Measurements from ENCODE around the gene SH3GLB1.

The SH3GLB1 gene

DNA sequence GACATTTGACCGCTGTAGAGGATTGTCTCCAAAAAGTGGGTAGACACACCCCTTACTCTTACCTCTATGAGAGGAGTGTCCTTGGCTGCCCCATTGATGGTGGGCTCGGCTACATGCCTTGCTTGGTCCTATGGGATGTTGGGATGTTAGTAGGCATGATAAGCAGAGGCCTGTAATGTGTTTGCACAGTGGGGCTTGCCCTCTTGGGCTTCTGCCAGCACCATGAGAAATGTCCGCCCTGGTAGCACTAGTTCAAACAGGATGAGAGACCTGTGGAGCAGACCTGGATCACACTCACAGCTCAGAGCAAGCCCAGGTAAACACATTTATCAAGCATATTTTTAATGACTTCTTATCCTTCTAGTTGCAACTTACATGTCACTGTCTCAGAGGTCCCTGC, 54.2 kb downstream of the SH3GLB1 start:
- no peak overlapping the region for H4K5ac ChIP-seq (ENCODE audit: low read length)
- WGBS (ENCODE audit: extremely low coverage, insufficient coverage, low lambda C conversion rate) = no CpG with 5 or more reads among the region's 3 CpGs
- H3K4me2 ChIP-seq (ENCODE audit: low read length) = no peak overlapping the region
- DNase-seq = no peak
- H3K27ac ChIP-seq (ENCODE audit: low read depth, low read length) = no peak overlapping the region
- no peaks in the 10 kb centered on the region for H3K79me2 ChIP-seq (ENCODE audit: control insufficient read depth, insufficient read depth, low read length)
- H3K36me3 ChIP-seq (ENCODE audit: control insufficient read depth, insufficient read depth, low read length) = no peaks in the 10 kb centered on the region
- H3K4me3 ChIP-seq (ENCODE audit: low read length) = no peak overlapping the region
- H3K79me1 ChIP-seq (ENCODE audit: low read length) = no peaks in the 10 kb centered on the region
- no peaks in the 10 kb centered on the region for H3K27me3 ChIP-seq (ENCODE audit: insufficient read depth, low read length, poor library complexity)
- H3K18ac ChIP-seq (ENCODE audit: low read length) = no peak overlapping the region
- no peak overlapping the region for H3K23ac ChIP-seq (ENCODE audit: low read length)
- H4K8ac ChIP-seq (ENCODE audit: low read depth, low read length) = no peak overlapping the region
- H3K4me1 ChIP-seq (ENCODE audit: control insufficient read depth, low read depth, low read length) = peaks cover 11% of the 10 kb centered on the region
- H3K56ac ChIP-seq (ENCODE audit: low read length) = no peak overlapping the region
- H3K9ac ChIP-seq (ENCODE audit: low read length) = no peak overlapping the region
- H3K4ac ChIP-seq (ENCODE audit: low read depth, low read length) = no peak overlapping the region
- no peak overlapping the region for H2AK5ac ChIP-seq (ENCODE audit: low read length)
- no peak overlapping the region for H2BK5ac ChIP-seq (ENCODE audit: low read length)
- H2BK15ac ChIP-seq (replicated peaks; ENCODE audit: low read depth) = no peak overlapping the region
- H2BK120ac ChIP-seq (ENCODE audit: low read depth, low read length) = no peak overlapping the region

DNA sequence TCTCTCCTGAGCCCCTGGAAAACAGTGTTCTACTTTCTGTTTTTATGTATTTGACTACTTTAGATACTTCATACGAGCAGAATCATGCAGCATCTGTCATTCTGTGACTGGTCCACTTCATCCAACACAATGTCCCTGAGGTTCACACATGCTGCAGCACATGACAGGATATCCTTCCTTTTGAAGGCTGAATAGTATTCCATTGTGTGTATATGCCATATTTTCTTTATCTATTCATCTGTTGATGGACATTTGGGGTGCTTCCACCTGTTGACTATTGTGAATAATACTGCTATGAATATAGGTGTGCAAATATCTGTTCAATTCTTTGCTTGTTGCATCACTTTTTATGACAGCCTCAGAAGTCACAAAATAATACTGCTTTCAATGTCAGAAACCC, 55.8 kb downstream of the SH3GLB1 start:
- Histone ChIP-seq H3K18ac (ENCODE audit: low read length) (no peak overlapping the region), H3K27me3 (ENCODE audit: insufficient read depth, low read length, poor library complexity) (no peaks in the 10 kb centered on the region), H3K9ac (ENCODE audit: low read length) (no peak overlapping the region), H2AK5ac (ENCODE audit: low read length) (no peak overlapping the region), H2BK5ac (ENCODE audit: low read length) (no peak overlapping the region), H2BK15ac (replicated peaks; ENCODE audit: low read depth) (no peak overlapping the region), H3K23ac (ENCODE audit: low read length) (no peak overlapping the region), H2BK120ac (ENCODE audit: low read depth, low read length) (no peak overlapping the region), H3K4me3 (ENCODE audit: low read length) (no peak overlapping the region), H3K36me3 (ENCODE audit: control insufficient read depth, insufficient read depth, low read length) (no peaks in the 10 kb centered on the region), H4K5ac (ENCODE audit: low read length) (no peak overlapping the region), H3K4me1 (ENCODE audit: control insufficient read depth, low read depth, low read length) (peaks cover 4% of the 10 kb centered on the region), H3K79me2 (ENCODE audit: control insufficient read depth, insufficient read depth, low read length) (no peaks in the 10 kb centered on the region), H3K56ac (ENCODE audit: low read length) (no peak overlapping the region), H3K79me1 (ENCODE audit: low read length) (no peaks in the 10 kb centered on the region), H4K8ac (ENCODE audit: low read depth, low read length) (no peak overlapping the region), H3K4ac (ENCODE audit: low read depth, low read length) (no peak overlapping the region), H3K4me2 (ENCODE audit: low read length) (no peak overlapping the region), H3K27ac (ENCODE audit: low read depth, low read length) (no peak overlapping the region)
- no CpG with 5 or more reads among the region's 1 CpG for WGBS (ENCODE audit: extremely low coverage, insufficient coverage, low lambda C conversion rate)
- no peak for DNase-seq

DNA sequence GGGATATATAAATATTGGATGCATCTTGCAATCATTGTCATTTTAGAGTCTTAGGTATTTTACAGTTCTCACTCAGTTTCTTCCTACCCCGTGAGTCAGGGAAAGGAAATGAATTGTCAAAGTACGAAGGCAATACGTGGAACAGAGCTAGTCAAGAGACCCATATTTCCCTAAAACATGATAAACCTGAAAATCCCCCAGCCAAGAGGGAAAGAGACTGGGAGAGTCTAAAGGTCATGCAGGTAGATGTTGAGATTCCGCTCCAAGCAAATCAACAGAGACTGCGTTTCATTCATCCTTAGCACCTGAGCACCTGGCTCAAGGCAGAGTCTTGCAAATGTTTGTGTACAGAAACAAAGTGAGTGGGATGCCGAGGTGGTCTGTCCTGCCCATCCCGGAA, 58.0 kb downstream of the SH3GLB1 start:
- Histone ChIP-seq H4K5ac (ENCODE audit: low read length) (no peak overlapping the region), H3K18ac (ENCODE audit: low read length) (no peak overlapping the region), H3K23ac (ENCODE audit: low read length) (no peak overlapping the region), H3K4me3 (ENCODE audit: low read length) (no peak overlapping the region), H3K27me3 (ENCODE audit: insufficient read depth, low read length, poor library complexity) (no peaks in the 10 kb centered on the region), H2BK120ac (ENCODE audit: low read depth, low read length) (no peak overlapping the region), H4K8ac (ENCODE audit: low read depth, low read length) (no peak overlapping the region), H3K4me1 (ENCODE audit: control insufficient read depth, low read depth, low read length) (no peaks in the 10 kb centered on the region), H2BK5ac (ENCODE audit: low read length) (no peak overlapping the region), H2AK5ac (ENCODE audit: low read length) (no peak overlapping the region), H3K4me2 (ENCODE audit: low read length) (no peak overlapping the region), H3K79me1 (ENCODE audit: low read length) (no peaks in the 10 kb centered on the region), H3K36me3 (ENCODE audit: control insufficient read depth, insufficient read depth, low read length) (no peaks in the 10 kb centered on the region), H3K56ac (ENCODE audit: low read length) (no peak overlapping the region), H3K9ac (ENCODE audit: low read length) (no peak overlapping the region), H3K4ac (ENCODE audit: low read depth, low read length) (no peak overlapping the region), H3K27ac (ENCODE audit: low read depth, low read length) (no peak overlapping the region), H2BK15ac (replicated peaks; ENCODE audit: low read depth) (no peak overlapping the region), H3K79me2 (ENCODE audit: control insufficient read depth, insufficient read depth, low read length) (no peaks in the 10 kb centered on the region)
- DNase-seq = no peak
- WGBS (ENCODE audit: extremely low coverage, insufficient coverage, low lambda C conversion rate) = no CpG with 5 or more reads among the region's 7 CpGs

DNA sequence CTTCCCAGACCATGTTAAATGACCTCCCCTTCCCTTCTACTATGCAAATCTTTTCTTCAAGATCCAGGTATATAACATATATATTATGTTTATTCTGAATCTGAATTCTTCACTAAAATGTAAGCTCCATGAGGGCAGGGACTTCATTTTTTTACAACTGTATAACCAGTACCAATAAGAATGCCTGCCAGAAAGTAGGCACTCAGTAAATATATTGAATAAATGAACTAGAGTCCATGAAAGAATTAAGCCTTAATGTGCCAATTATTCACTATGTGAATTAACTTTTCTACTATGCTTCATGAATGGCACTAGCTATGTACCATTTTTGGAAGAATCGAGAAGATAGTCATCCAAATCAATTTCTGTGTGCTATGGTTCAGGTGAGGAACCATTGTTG, 60.1 kb downstream of the SH3GLB1 start:
- Histone ChIP-seq H3K56ac (ENCODE audit: low read length) (no peak overlapping the region), H4K5ac (ENCODE audit: low read length) (no peak overlapping the region), H3K4ac (ENCODE audit: low read depth, low read length) (no peak overlapping the region), H3K27ac (ENCODE audit: low read depth, low read length) (no peak overlapping the region), H3K18ac (ENCODE audit: low read length) (no peak overlapping the region), H3K79me1 (ENCODE audit: low read length) (no peaks in the 10 kb centered on the region), H3K27me3 (ENCODE audit: insufficient read depth, low read length, poor library complexity) (no peaks in the 10 kb centered on the region), H3K9ac (ENCODE audit: low read length) (no peak overlapping the region), H2BK120ac (ENCODE audit: low read depth, low read length) (no peak overlapping the region), H2AK5ac (ENCODE audit: low read length) (no peak overlapping the region), H4K8ac (ENCODE audit: low read depth, low read length) (no peak overlapping the region), H3K4me3 (ENCODE audit: low read length) (no peak overlapping the region), H2BK15ac (replicated peaks; ENCODE audit: low read depth) (no peak overlapping the region), H3K79me2 (ENCODE audit: control insufficient read depth, insufficient read depth, low read length) (no peaks in the 10 kb centered on the region), H2BK5ac (ENCODE audit: low read length) (no peak overlapping the region), H3K4me1 (ENCODE audit: control insufficient read depth, low read depth, low read length) (no peaks in the 10 kb centered on the region), H3K36me3 (ENCODE audit: control insufficient read depth, insufficient read depth, low read length) (no peaks in the 10 kb centered on the region), H3K23ac (ENCODE audit: low read length) (no peak overlapping the region), H3K4me2 (ENCODE audit: low read length) (no peak overlapping the region)
- no CpG with 5 or more reads among the region's 1 CpG for WGBS (ENCODE audit: extremely low coverage, insufficient coverage, low lambda C conversion rate)
- no peak for DNase-seq

DNA sequence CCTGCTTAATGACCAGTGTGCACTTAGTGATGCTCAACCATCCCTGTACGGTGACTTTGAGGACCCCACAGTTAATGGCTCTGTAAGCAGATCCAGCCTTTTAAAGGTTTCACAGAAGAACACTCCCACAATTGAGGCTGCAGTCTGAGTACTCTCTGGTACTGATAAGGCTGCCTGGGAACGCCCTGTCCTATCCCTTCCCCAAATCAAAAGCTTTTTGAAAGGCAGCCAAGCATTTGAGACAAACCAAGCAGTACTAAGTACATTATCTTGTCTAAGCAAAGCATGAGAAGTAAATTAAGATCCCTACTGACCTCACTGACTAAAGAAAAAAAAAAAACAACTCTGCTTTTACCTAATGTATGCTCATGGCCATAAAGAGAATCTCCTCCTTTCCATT, 60.7 kb downstream of the SH3GLB1 start:
- Histone ChIP-seq H3K27ac (ENCODE audit: low read depth, low read length) (no peak overlapping the region), H2BK120ac (ENCODE audit: low read depth, low read length) (no peak overlapping the region), H2AK5ac (ENCODE audit: low read length) (no peak overlapping the region), H3K79me2 (ENCODE audit: control insufficient read depth, insufficient read depth, low read length) (no peaks in the 10 kb centered on the region), H4K5ac (ENCODE audit: low read length) (no peak overlapping the region), H4K8ac (ENCODE audit: low read depth, low read length) (no peak overlapping the region), H3K18ac (ENCODE audit: low read length) (no peak overlapping the region), H3K4ac (ENCODE audit: low read depth, low read length) (no peak overlapping the region), H3K4me1 (ENCODE audit: control insufficient read depth, low read depth, low read length) (no peaks in the 10 kb centered on the region), H3K56ac (ENCODE audit: low read length) (no peak overlapping the region), H3K4me2 (ENCODE audit: low read length) (no peak overlapping the region), H2BK15ac (replicated peaks; ENCODE audit: low read depth) (no peak overlapping the region), H3K4me3 (ENCODE audit: low read length) (no peak overlapping the region), H3K79me1 (ENCODE audit: low read length) (no peaks in the 10 kb centered on the region), H3K9ac (ENCODE audit: low read length) (no peak overlapping the region), H3K23ac (ENCODE audit: low read length) (no peak overlapping the region), H2BK5ac (ENCODE audit: low read length) (no peak overlapping the region), H3K36me3 (ENCODE audit: control insufficient read depth, insufficient read depth, low read length) (no peaks in the 10 kb centered on the region), H3K27me3 (ENCODE audit: insufficient read depth, low read length, poor library complexity) (no peaks in the 10 kb centered on the region)
- WGBS (ENCODE audit: extremely low coverage, insufficient coverage, low lambda C conversion rate) = no CpG with 5 or more reads among the region's 2 CpGs
- DNase-seq = no peak

DNA sequence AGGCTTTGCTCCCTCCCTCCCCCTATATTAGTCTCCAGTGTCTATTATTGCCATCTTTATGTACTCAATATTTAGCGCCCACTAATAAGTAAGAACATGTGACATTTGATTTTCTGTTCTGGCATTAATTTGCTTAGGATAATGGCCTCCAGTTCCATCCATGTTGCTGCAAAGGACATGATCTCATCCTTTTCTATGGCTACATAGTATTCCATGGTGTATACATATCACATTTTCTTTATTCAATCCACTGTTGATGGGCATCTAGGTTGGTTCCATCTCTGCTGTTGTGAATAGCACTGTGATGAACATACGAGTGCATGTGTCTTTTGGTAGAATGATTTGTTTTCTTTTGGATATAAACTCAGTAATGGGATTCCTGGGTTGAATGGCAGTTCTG, 61.3 kb downstream of the SH3GLB1 start:
- H3K79me1 ChIP-seq (ENCODE audit: low read length) = no peaks in the 10 kb centered on the region
- no peak overlapping the region for H2AK5ac ChIP-seq (ENCODE audit: low read length)
- H2BK120ac ChIP-seq (ENCODE audit: low read depth, low read length) = no peak overlapping the region
- no peak overlapping the region for H3K23ac ChIP-seq (ENCODE audit: low read length)
- no peak overlapping the region for H3K9ac ChIP-seq (ENCODE audit: low read length)
- no peaks in the 10 kb centered on the region for H3K4me1 ChIP-seq (ENCODE audit: control insufficient read depth, low read depth, low read length)
- H3K27me3 ChIP-seq (ENCODE audit: insufficient read depth, low read length, poor library complexity) = no peaks in the 10 kb centered on the region
- H2BK15ac ChIP-seq (replicated peaks; ENCODE audit: low read depth) = no peak overlapping the region
- H4K8ac ChIP-seq (ENCODE audit: low read depth, low read length) = no peak overlapping the region
- DNase-seq = no peak
- no peaks in the 10 kb centered on the region for H3K79me2 ChIP-seq (ENCODE audit: control insufficient read depth, insufficient read depth, low read length)
- H3K56ac ChIP-seq (ENCODE audit: low read length) = no peak overlapping the region
- H3K4me2 ChIP-seq (ENCODE audit: low read length) = no peak overlapping the region
- no peak overlapping the region for H3K27ac ChIP-seq (ENCODE audit: low read depth, low read length)
- no CpG with 5 or more reads among the region's 2 CpGs for WGBS (ENCODE audit: extremely low coverage, insufficient coverage, low lambda C conversion rate)
- no peak overlapping the region for H2BK5ac ChIP-seq (ENCODE audit: low read length)
- H3K4ac ChIP-seq (ENCODE audit: low read depth, low read length) = no peak overlapping the region
- H3K18ac ChIP-seq (ENCODE audit: low read length) = no peak overlapping the region
- H3K36me3 ChIP-seq (ENCODE audit: control insufficient read depth, insufficient read depth, low read length) = no peaks in the 10 kb centered on the region
- H3K4me3 ChIP-seq (ENCODE audit: low read length) = no peak overlapping the region
- no peak overlapping the region for H4K5ac ChIP-seq (ENCODE audit: low read length)
